Measurements from ENCODE around the gene TMEM8B. TPM values are rescaled to one million over a fixed set of nuclear protein-coding genes. Genes with fewer than 3 reads are reported as not detected.

Gene TMEM8B
- total RNA-seq, 2 donors from 2014 or later = 15.1 to 17.6 TPM

DNA sequence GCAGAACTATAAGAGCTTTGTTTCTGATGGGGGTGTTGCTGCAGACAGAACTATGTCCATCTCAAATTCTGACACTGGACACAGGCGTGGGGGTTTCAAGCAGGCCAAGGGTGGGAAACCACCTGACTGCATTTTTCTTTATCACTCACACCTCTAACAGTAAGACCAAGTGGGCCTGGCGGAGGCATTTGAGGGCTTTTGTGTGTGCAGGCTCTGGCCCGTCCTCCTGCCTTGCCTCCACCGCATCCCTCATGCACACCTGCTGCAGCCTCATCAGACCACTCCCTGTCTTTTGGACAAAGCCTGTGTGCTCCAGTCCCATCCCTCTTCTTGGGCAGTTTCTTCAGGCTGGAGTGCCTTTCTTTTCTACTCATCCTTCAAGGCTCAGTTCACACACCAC, 33.3 kb downstream of the TMEM8B start:
- no peak for DNase-seq
- intact Hi-C loops (cut with DNase I) = no loop called here
- Histone ChIP-seq H3K9me3 (no peaks in the 10 kb centered on the region), H3K4me3 (no peak overlapping the region), H3K9ac (ENCODE audit: low read depth in 2 of 2, low read length in 2 of 2) (no peak overlapping the region), H3K4me1 (no peaks in the 10 kb centered on the region), H3K27me3 (peaks cover 5% of the 10 kb centered on the region), H3K27ac (no peak overlapping the region), H3K36me3 (no peaks in the 10 kb centered on the region)
- TF ChIP-seq CTCF (IDR thresholded peaks at IDR 0.05) = no peak

DNA sequence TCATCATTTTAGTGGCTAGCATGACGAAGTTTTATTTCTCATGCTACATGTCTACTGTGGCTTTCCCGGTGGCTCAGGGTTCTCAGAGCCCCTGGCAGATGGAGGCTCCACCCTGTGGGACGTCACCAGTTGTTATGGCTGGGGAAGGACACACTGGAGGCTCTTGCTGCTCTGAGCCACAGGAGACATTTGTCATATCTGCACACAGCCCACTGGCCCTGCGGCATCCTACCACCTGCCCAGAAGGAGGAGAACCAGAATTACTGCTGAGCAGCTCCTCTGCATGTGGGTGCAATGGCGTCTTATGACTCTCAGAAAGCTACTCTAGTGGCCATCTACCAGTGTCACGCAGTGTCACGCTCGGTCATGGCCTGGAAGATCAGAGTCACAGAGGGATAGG, 34.6 kb downstream of the TMEM8B start:
- Histone ChIP-seq H3K36me3 (no peaks in the 10 kb centered on the region), H3K27me3 (peaks cover 5% of the 10 kb centered on the region), H3K27ac (no peak overlapping the region), H3K4me3 (no peak overlapping the region), H3K4me1 (no peaks in the 10 kb centered on the region), H3K9ac (ENCODE audit: low read depth in 2 of 2, low read length in 2 of 2) (no peak overlapping the region), H3K9me3 (no peaks in the 10 kb centered on the region)
- intact Hi-C loops (cut with DNase I) = no loop called here
- no peak for TF ChIP-seq CTCF (IDR thresholded peaks at IDR 0.05)
- no peak for DNase-seq

GRCh38 chr9:35864695-35865255, 35.7 kb downstream of the TMEM8B start:
- Histone ChIP-seq H3K9ac (ENCODE audit: low read depth in 2 of 2, low read length in 2 of 2) (no peak overlapping the region), H3K4me3 (no peak overlapping the region), H3K27ac (no peak overlapping the region), H3K36me3 (no peaks in the 10 kb centered on the region), H3K27me3 (peaks cover 5% of the 10 kb centered on the region), H3K9me3 (no peaks in the 10 kb centered on the region), H3K4me1 (no peaks in the 10 kb centered on the region)
- no peak for DNase-seq
- TF ChIP-seq CTCF (IDR thresholded peaks at IDR 0.05) = no peak
- intact Hi-C loops (cut with DNase I) = no loop called here

- H3K4me1 ChIP-seq = no peaks in the 10 kb centered on the region
- H3K27me3 ChIP-seq = no peaks in the 10 kb centered on the region
- H3K36me3 ChIP-seq = no peaks in the 10 kb centered on the region
- no peaks in the 10 kb centered on the region for H3K9me3 ChIP-seq
- H3K27ac ChIP-seq = no peak overlapping the region
- intact Hi-C loops (cut with DNase I) = no loop called here
- no peak overlapping the region for H3K9ac ChIP-seq (ENCODE audit: low read depth in 2 of 2, low read length in 2 of 2)
- no peak for DNase-seq
- no peak for TF ChIP-seq CTCF (IDR thresholded peaks at IDR 0.05)
- no peak overlapping the region for H3K4me3 ChIP-seq
These were observed 38.5 kb downstream of the TMEM8B start for GRCh38 chr9:35867538-35867937.

- H3K36me3 ChIP-seq = no peaks in the 10 kb centered on the region
- H3K9ac ChIP-seq (ENCODE audit: low read depth in 2 of 2, low read length in 2 of 2) = no peak overlapping the region
- DNase-seq = no peak
- H3K27me3 ChIP-seq = no peaks in the 10 kb centered on the region
- no peaks in the 10 kb centered on the region for H3K9me3 ChIP-seq
- no peak overlapping the region for H3K27ac ChIP-seq
- intact Hi-C loops (cut with DNase I) = no loop called here
- no peak for TF ChIP-seq CTCF (IDR thresholded peaks at IDR 0.05)
- no peaks in the 10 kb centered on the region for H3K4me1 ChIP-seq
- no peak overlapping the region for H3K4me3 ChIP-seq
These were observed 39.9 kb downstream of the TMEM8B start for GRCh38 chr9:35868933-35869332.

Data from colonic mucosa (tissue), 4 donors.